ENCODE measurements around the gene SCP2D1. TPM values are rescaled to one million over a fixed set of nuclear protein-coding genes. Genes with fewer than 3 reads are reported as not detected.

Gene SCP2D1
- total and polyA plus RNA-seq, 2 donors (not counting 1 experiment from before 2014, with no cell fraction given) = not detected

- Histone ChIP-seq H3K9ac (ENCODE audit: low read length) (no peak overlapping the region), H4K20me1 (ENCODE audit: control insufficient read depth, insufficient read depth, low read length, poor library complexity, severe bottlenecking) (no peaks in the 10 kb centered on the region), H3K9me3 (ENCODE audit: control extremely low read depth in 1 of 3, control insufficient read depth in 2 of 3, insufficient read depth in 1 of 3, low read length in 2 of 3) (no peaks in the 10 kb centered on the region), H3K4me2 (replicated peaks; ENCODE audit: low read depth, low read length, poor library complexity, severe bottlenecking) (no peak overlapping the region), H3K4me3 (ENCODE audit: control extremely low read depth in 1 of 5, extremely low read depth in 1 of 5, insufficient read depth in 1 of 5, low read depth in 2 of 5, low read length in 4 of 5) (no peak overlapping the region), H3K79me2 (ENCODE audit: control insufficient read depth, insufficient read depth, low read length) (no peaks in the 10 kb centered on the region), H3K27me3 (replicated peaks in 1 of 4; ENCODE audit: control extremely low read depth in 1 of 4, control insufficient read depth in 3 of 4, insufficient read depth in 4 of 4, low read length in 3 of 4) (no peaks in the 10 kb centered on the region), H3K36me3 (replicated peaks in 1 of 2; ENCODE audit: control extremely low read depth in 1 of 2, control insufficient read depth in 1 of 2, extremely low read depth in 1 of 2, insufficient read depth in 2 of 2, low read length in 1 of 2) (no peaks in the 10 kb centered on the region), H3K27ac (ENCODE audit: low read length in 2 of 2) (no peak overlapping the region), H2AFZ (ENCODE audit: insufficient read depth, low read depth, low read length, poor library complexity, severe bottlenecking) (no peak overlapping the region), H3K4me1 (ENCODE audit: control insufficient read depth in 2 of 2, insufficient read depth in 2 of 2, low read length in 2 of 2) (no peaks in the 10 kb centered on the region)
- Mint-ChIP-seq H3K9me3 (ENCODE audit: insufficient read depth) (no peaks in the 10 kb centered on the region), H3K27ac (no peak overlapping the region), H3K4me1 (no peaks in the 10 kb centered on the region), H3K4me3 (no peak overlapping the region), H3K27me3 (no peaks in the 10 kb centered on the region)
- ChIA-PET POLR2A (no interaction called here), CTCF (no interaction called here)
- DNase-seq (no peak), ATAC-seq (ENCODE audit: low read depth) (no peak)
- 96% methylated on average over 2 of the region's 2 CpGs for WGBS (ENCODE audit: insufficient coverage)
- intact Hi-C loops (cut with micrococcal nuclease) = no loop called here
- TF ChIP-seq CTCF (IDR thresholded peaks at IDR 0.05) = no peak
- no peak for TF ChIP-seq EZH2 (IDR thresholded peaks at IDR 0.05; ENCODE audit: borderline replicate concordance, insufficient read depth, low read depth, low read length, poor library complexity, severe bottlenecking)
Observed at GRCh38 chr20:18822832-18823231, 9.2 kb downstream of the SCP2D1 start.

GRCh38 chr20:18831830-18832499, 18.4 kb downstream of the SCP2D1 start:
- H3K9me3 ChIP-seq (ENCODE audit: control extremely low read depth in 1 of 3, control insufficient read depth in 2 of 3, insufficient read depth in 1 of 3, low read length in 2 of 3) = no peaks in the 10 kb centered on the region
- H3K4me1 Mint-ChIP-seq = no peaks in the 10 kb centered on the region
- H3K27ac ChIP-seq (ENCODE audit: low read length in 2 of 2) = no peak overlapping the region
- intact Hi-C loops (cut with micrococcal nuclease) = no loop called here
- no peaks in the 10 kb centered on the region for H3K79me2 ChIP-seq (ENCODE audit: control insufficient read depth, insufficient read depth, low read length)
- no peak for ATAC-seq (ENCODE audit: low read depth)
- TF ChIP-seq CTCF (IDR thresholded peaks at IDR 0.05) (no peak), EZH2 (IDR thresholded peaks at IDR 0.05; ENCODE audit: borderline replicate concordance, insufficient read depth, low read depth, low read length, poor library complexity, severe bottlenecking) (no peak)
- H3K27me3 ChIP-seq (replicated peaks in 1 of 4; ENCODE audit: control extremely low read depth in 1 of 4, control insufficient read depth in 3 of 4, insufficient read depth in 4 of 4, low read length in 3 of 4) = peaks cover 0 to 2% (median 0%) of the 10 kb centered on the region in 4 experiments
- H2AFZ ChIP-seq (ENCODE audit: insufficient read depth, low read depth, low read length, poor library complexity, severe bottlenecking) = no peak overlapping the region
- peaks cover 8% of the 10 kb centered on the region for H3K27me3 Mint-ChIP-seq
- no peak overlapping the region for H3K9ac ChIP-seq (ENCODE audit: low read length)
- H3K4me3 Mint-ChIP-seq = no peak overlapping the region
- DNase-seq = no peak
- H3K9me3 Mint-ChIP-seq (ENCODE audit: insufficient read depth) = no peaks in the 10 kb centered on the region
- CTCF ChIA-PET = interaction anchor here (0.6 kb wide), 1 partner anchor 408 kb away, joined by 4 read pairs; no protein-coding TSS in a partner anchor
- H3K36me3 ChIP-seq (replicated peaks in 1 of 2; ENCODE audit: control extremely low read depth in 1 of 2, control insufficient read depth in 1 of 2, extremely low read depth in 1 of 2, insufficient read depth in 2 of 2, low read length in 1 of 2) = no peaks in the 10 kb centered on the region
- WGBS (ENCODE audit: insufficient coverage) = 64% methylated on average over 3 of the region's 5 CpGs
- POLR2A ChIA-PET = no interaction called here
- H3K4me3 ChIP-seq (ENCODE audit: control extremely low read depth in 1 of 5, extremely low read depth in 1 of 5, insufficient read depth in 1 of 5, low read depth in 2 of 5, low read length in 4 of 5) = no peak overlapping the region
- H3K27ac Mint-ChIP-seq = no peak overlapping the region
- H3K4me2 ChIP-seq (replicated peaks; ENCODE audit: low read depth, low read length, poor library complexity, severe bottlenecking) = no peak overlapping the region
- H4K20me1 ChIP-seq (ENCODE audit: control insufficient read depth, insufficient read depth, low read length, poor library complexity, severe bottlenecking) = no peaks in the 10 kb centered on the region
- no peaks in the 10 kb centered on the region for H3K4me1 ChIP-seq (ENCODE audit: control insufficient read depth in 2 of 2, insufficient read depth in 2 of 2, low read length in 2 of 2)

Data from B cell (primary cell).